ENCODE measurements around the gene HP1BP3.
A peak's percentile ranks its signal among the peaks of the same experiment; 100 is the strongest.

The HP1BP3 gene

DNA sequence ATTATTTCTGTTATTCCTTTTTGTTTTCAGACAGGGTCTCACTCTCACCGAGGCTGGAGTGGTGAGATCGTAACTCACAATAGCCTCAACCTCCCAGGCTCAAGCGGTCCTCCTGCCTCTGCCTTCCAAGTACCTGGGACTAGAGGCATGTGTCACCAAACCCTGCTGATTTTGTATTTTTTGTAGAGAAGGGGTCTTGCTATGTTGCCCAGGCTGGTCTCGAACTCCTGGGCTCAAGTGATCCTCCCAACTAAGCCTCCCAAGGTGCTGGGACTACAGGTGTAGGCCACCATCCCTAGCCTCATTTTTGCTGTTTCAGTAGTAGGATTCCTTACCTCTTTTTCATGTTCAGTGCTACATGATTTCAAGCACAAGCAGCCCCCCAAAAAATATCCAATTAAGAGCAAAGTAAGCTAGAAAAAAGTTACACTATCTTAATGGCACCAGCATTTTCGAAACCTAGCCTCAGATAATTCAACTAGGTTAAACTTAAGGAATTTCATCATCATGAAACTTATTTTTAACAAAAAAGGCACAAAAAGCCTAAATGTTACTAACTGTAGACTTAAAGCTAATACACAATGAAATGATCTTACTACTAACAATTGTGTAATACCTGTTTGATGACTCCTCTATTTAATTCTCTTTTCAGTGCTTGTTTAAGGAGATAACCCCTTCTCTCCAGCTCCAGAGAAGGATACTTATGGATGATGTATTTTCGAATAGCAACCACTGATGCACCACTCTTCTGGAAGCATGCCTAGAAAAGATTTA lies 16.6 kb downstream of the HP1BP3 start:
- no peak for DNase-seq (ENCODE audit: low read depth in 2 of 2)

DNA sequence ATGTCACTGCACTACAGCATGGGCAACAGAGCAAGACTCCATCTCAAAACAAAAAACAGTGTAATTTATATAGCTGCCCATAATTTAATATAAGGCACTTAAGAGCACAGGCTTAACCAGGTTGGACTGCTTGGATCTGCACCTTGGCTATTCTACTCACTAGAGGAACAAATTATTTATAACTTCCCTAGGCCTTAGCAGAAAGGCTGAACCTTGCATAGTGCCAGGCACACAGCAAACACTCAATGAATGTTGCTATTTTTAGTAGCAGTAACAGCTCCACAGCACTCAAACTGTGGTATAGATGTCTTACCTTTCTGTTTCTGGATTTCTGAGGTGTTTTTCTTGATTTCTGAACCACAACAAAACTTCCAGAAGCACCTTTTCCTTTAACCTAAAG lies 19.8 kb downstream of the HP1BP3 start:
- DNase-seq (ENCODE audit: low read depth in 2 of 2) = no peak

DNA sequence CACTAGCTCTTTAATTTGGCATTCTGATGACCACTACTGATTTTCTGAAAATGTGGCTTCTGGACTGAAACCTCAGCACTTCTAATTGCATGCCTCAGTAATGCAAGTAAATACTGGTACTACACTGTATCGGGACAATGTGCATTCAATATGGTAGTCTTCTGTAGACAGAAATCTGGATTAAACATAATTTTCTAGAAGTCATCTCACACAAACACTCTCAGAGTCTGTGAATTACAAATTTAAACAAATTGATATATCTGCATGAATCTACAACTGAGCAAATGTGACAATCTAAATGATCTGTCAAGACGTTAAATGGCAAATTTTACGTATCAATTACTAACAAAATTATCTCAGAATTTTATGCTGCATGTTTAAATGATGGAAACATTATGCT lies 23.7 kb downstream of the HP1BP3 start:
- DNase-seq (ENCODE audit: low read depth in 2 of 2) = no peak

DNA sequence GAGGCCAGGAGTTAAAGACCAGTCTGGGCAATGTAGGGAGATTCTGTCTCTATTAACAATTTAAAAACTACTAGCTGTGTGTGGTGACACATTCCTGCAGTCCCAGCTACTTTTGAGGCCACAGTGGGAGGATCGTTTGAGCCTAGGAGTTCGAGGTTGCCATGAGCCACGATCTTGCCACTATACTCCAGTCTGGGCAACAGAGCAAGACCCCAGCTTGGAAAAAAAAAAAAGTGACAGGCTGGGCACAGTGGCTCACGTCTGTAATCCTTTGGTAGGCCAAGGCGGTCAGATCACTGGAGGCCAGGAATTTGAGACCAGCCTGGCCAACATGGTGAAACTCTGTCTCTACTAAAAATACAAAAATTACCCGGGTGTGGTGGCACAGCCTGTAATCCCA lies 26.8 kb downstream of the HP1BP3 start:
- no peak for DNase-seq (ENCODE audit: low read depth in 2 of 2)

DNA sequence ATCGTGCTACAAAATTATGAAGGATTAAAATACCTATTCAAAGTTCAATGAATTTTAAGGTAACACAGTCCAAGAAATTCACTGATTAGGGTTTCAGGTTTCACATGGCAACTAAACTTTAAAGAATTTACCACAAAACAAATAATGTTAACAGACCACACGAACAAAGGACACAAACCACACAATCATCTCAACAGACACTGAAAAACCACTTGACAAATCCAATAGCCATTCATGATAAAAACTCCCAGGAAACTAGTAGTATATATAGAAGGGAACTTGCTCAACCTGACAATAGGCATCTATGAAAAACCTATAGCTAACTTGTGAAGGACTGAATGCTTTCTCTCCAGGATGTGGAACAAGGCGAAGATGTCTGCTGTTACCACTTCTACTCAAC lies 33.5 kb downstream of the HP1BP3 start:
- no peak for DNase-seq (ENCODE audit: low read depth in 2 of 2)

DNA sequence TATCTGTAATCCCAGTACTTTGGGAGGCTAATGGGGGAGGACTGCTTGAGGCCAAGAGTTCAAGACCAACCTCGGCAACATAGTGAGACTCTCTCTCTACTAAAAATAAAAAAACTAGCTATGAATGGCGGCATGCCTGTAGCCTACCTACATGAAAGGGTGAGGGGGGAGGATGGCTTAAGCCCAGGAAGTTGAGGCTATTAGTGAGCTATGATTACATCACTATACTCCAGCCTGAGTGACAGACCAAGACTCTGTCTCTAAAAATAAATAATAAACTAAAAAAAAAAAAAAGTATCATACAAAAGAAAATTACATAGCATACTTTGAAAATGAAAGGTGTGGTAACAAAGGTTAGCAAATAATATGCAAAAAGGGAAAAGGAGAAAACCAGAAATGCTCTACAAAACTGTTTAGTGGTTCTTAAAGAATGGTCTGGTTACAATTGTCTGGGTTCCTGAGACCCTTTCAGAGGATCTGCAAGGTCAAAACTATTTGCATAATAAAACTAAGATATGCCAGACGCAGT lies 35.6 kb downstream of the HP1BP3 start:
- no peak for DNase-seq (ENCODE audit: low read depth in 2 of 2)

DNA sequence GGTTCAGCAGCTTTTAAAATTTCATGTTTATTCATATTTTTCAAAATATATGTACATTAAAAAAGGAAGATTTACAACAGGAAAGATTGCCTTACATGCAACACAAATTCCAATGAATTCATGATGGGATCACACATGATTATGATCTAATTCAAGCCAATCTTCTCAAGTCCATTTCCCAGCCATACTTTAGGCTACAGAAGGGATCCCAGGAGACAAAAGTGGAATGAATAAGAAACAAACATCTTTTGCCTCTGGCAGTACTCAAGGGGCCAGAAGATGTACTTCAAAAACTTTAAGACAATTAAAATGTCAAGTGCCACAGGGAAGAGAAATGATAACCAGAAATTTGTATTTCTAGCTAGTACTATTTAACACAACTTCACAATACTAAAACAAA lies 44.4 kb downstream of the HP1BP3 start:
- no peak for DNase-seq (ENCODE audit: low read depth in 2 of 2)

DNA sequence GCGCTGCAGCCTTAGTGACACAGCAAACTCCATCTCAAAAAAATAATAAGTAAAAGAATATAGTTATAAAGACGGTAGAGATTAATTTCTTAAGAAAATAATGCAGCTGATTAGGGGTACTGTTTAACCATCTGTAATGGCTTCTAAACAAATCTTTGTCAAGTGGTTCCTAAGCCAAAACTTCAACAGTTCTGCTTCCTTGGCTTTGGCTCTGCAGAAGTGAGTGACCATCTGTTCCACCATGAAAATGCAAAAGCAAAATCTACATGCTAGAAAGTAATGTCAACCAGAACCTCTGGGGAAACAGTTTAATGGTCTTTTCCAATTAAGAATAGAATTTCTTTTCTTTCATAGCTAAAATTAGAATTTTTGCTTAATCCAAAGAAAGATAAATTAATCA lies 46.3 kb downstream of the HP1BP3 start:
- DNase-seq (ENCODE audit: low read depth in 2 of 2) = no peak

DNA sequence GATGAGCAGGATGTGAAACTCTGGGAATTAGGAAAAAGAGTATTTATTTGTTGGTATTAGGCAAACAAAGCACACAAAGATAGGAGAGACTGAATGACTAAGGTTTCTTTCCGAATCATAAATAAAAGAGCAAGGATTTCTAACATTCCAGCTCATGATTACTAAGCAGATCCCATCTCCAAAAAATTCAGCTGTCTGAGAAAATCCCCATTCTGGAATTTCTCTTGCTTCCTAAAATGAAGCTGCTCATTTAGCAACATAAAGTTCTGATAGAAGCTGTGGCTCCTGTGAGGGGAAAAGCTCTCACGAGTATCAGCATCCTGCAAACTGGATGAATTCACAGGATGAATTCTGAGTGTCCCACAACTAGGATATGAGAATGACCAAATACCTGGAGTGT lies 47.9 kb downstream of the HP1BP3 start:
- DNase-seq (ENCODE audit: low read depth in 2 of 2) = no peak

DNA sequence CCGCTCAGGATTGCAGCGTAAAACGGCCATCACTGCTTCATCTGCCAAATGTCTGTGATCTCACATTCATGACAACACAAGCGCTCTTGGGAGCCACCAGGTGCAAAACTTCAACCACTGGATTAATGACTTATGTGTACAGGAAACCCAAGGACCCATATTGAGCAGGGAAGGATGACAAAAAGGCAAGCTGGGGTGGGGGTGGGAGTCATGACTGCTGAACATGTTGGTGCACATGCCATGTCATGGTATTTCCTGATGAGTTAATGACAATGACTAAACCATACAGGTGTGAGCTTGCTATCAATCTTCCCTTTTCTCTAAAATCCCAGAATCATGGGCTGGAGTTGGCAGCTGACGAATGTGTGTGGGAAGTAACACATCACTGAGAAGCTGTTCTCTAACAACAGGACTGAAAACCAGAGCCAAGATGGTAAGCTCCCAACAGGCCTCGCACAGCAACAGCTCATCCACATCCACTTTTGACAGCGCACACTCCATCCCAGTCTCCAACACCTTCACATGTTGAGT lies 51.5 kb downstream of the HP1BP3 start:
- DNase-seq (ENCODE audit: low read depth in 2 of 2) = no peak

DNA sequence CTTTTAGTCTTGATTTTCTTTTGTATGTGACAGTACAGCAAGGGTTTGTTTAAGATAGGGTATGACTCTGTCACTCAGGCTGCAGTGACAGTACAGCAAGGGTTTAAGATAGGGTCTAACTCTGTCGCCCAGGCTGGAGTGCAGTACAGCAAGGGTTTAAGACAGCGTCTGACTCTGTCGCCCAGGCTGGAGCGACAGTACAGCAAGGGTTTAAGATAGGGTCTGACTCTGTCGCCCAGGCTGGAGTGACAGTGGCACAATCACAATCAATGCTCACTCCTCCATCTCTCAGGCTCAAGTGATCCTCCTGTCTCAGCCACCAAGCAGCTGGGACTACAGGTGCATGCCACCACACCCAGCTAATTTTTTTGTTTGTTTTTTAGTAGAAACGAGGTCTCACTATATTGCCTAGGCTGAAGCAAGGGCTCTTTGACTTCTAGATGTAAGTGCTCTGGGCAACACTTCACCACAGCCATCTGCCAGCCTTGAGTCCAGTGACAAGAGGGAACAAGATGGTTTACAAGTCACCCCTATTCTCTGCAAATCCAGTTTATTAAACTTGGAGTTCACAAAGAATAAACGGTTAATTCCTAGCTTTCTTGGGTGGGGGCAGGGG lies 53.6 kb downstream of the HP1BP3 start:
- no peak for DNase-seq (ENCODE audit: low read depth in 2 of 2)

DNA sequence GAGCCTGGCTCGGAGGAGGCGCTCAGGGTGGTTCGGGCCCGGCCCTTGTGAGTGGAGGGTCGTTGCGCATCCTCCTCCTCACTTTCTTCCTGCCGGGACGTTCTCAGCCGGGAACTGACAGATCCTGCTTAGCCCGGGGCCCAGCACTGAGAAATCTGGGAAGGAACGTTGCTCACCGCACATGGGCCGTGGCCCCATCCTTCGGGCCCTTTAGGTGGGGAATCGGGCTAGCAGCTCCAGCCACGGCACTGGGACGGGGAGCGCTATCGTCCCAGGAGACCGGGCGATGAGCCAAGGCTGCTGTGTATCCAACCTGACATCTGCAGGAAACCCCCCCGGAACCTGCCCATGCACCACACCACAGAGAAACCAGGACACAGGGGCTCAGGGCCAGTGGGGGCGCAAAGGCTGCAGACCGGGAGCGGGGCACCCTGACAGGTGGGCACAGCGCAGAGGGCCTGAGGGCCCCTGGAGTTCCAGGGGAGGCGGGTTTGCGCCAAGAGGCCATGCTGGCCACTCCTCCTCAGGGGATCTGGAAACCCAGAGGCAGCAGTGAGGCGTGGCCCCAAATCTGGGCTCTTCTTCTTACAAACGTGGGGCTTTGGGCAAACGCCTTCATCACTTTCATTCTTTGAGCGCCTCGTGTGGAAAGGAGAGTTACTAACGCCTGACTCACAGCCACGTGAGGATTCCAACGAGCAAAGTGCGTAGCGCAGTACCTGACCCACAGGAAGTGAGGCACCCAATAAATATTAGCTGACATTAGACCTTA lies 54.3 kb downstream of the HP1BP3 start, which contains the start of gene SH2D5:
TSS of gene SH2D5 (minus strand) at position 116 of the 772 bp plus-strand sequence. CDS start 4,659 bp downstream, outside the sequence.
- DNase-seq (ENCODE audit: low read depth in 2 of 2) = peak; percentile 59 to 69

DNA sequence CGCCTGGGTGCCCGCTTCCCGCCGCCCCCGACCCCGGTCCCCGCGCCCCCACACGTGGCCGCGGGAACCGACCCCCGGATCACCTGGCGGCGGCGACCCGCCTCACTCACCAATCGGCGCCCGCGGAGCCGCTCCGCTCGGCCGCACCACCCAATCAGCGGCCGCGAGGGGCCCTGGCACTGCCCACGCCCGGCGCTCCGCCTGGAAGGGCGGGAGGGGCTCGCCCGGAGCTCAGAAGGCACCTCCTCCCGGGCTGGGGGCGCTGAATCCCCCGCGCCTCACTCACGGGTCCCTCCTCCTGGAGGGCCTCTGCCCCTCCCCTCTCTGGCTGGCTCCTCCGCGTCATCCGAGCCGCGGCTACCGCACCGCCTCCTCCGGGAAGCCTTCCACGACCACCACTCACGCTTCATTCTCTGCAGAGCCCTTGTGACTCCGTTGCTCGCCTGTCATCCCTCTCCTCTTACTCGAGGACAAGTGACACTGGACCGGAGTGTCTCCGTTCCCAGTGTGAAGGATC lies 55.0 kb downstream of the HP1BP3 start:
- peak; percentile 39 to 58 for DNase-seq (ENCODE audit: low read depth in 2 of 2)

DNA sequence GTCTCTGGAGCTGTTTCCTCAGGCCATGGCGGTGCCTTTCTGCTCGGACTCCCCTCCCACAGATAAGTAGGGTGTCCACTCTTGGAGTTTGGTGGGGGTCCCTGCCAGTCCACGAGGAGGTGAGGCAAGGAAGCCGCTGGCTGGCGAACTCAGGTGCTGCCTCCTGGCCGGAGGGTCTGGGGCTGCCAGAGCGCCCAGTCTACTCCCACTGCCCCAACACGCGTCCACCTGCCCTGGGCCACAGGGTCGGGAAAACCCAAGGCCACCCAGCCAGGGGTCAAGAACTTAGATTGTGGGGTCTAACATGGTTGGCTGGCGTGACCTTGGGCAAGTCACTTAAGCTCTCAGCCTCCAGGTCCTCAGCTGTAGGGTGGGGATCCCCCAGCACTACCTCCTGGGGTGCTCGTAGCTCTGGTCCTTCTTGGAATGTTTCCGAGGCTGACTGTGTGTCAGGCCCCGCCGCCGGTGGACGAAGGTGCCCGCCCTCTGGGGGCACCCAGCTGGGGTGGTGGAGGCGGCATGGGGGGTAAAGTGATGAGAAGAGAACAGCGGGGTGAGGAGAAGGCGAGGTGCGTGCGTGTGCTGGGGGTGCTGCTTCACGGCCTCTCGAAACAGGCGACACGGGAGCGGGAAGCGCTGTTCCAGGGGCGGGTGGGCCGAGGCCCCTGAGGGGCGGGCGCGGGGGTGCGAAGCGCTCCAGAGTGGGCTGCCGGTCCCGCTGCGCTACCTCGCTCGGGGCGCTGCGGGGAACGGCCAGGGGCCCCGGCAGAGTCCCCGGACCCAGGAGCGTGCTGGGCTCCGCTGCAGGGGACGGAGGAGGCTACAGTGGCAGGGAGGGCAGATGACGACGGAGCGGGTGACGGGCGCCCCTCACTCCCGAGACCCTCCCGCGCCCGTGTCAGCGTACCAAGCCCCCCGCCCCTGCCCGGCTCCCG lies 55.8 kb downstream of the HP1BP3 start:
- no peak for DNase-seq (ENCODE audit: low read depth in 2 of 2)

DNA sequence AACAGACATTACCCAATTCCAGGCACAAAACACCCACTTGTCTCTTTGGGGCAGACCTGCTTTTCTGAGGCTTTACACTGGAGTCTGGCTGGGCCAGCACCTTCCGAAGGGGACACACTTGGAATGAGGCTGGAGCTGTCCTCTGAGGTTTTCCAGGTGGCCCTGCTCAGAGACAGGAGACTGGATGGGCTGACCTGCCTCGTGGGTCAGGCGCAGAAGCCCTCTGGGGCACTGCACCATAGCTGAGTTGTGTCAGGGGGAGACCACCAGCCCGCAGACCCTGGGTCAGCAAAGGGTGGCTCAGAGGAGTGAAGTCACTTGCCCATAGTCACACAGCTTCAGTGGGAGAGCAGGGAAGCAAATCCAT lies 56.4 kb downstream of the HP1BP3 start:
- DNase-seq (ENCODE audit: low read depth in 2 of 2) = no peak

DNA sequence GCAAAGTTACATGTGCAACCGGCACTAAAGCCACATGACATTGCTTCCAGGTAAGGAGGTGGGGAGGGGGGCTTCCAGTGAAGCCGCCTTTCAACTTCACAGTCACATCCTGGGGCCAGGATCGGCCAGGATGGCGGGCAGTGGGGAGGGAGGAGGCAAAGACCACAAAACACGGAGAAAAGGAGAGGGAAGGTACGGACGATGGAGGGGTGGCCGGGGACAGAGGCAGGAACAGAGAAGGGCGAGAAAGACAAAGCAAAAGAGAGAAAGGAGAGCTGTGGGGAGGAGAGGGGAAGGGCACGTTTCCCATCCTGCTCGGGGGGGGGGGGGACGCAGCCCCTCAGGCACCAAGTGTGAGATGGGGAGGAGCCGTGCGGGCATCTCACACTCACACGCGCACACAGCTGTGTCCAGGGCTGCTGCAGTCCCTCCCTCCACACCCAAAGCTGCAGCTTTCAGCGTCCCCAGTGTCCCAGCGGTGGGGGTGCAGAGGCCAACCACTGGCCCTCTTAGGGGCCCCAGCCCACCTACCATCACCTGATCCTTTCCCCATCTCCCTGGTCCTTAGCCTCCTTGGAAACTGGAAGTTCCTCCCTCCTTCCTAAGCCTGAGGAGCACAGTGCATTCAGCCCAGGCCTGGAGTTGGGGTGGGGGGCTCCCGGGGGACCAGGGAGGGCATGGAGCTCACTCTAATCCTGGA lies 57.0 kb downstream of the HP1BP3 start:
- DNase-seq (ENCODE audit: low read depth in 2 of 2) = no peak

DNA sequence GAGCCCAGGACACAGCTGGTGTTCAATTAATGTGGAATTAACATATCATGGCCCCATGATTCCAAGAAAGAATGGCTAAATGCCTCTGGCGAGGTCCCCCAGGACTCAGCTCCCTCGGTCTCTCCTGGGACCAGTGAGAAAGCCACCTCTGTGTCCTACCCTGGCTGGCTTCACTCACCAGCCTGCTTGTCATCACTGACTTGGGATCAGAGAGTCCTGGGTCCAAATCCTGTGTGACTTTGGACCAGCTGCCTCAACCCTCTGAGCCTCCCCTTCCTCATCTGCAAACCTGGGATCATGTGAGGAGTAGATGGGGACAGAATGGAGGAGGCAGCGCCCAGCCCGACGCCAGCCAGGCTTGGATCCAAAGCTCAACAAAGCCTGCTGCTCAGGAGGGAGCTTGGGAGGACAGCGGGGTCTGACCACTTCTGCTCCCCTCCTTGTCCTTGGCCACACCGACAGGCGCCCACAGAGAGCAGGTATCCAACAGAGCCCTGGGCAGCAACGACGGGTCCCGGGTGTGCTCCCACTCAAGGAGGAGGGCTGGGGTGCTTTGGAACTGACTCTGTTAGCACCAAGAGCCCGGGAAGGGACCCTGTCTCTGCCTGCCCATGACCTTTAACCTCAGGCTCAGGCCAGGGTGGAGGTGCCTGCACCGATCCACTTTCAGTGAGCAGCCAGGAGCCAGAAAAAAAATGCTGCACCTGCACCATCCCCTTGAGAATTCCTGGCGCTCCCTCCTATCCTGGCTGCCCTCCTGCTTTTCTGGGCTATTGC lies 57.8 kb downstream of the HP1BP3 start:
- DNase-seq (ENCODE audit: low read depth in 2 of 2) = no peak

DNA sequence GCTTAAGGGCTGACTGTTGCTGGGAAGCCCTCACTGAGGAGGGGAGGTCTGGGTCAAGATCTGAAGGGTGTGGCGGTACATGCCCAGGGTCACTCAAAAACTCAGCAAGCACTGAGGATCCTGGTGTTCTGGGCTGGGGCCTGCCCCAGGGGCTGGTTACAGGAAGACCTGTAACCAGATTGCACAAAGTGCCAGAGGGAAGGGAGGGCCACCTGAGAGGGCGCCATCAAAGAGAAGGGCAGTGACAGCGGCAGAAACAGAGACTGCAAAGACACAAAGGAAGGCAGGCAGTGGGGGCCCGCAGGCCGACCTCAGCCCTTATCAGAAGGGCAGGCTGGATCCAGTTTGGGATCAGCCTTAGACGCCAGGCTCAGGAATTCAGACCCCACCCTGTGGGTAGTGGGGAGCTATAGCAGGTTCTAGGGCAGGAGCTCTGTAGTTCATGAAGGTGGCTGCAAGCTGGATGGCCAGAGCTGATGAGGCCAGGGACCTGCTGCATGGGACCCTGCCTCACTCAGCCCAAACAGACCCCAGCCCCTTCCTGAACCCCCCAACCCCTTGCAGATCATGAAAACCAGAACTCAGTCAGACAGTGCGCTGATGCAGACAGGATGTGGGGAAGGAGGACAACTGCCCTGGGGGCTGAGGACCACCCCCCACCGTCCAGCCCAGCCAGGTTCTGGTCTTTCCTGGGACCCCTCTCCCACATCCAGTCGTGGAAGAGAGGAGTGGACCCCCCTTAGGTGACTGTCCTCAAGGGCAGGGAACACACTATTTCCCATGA lies 58.5 kb downstream of the HP1BP3 start:
- no peak for DNase-seq (ENCODE audit: low read depth in 2 of 2)

All from stimulated activated CD8-positive, alpha-beta memory T cell treated with anti-CD3 and anti-CD28 coated beads, Interleukin-15, amount 100 ng/mL, for 48 hours (primary cell).